Measurements from ENCODE around the gene PLPPR2. TPM values are rescaled to one million over a fixed set of nuclear protein-coding genes. Genes with fewer than 3 reads are reported as not detected.

Gene PLPPR2
- polyA plus RNA-seq, 3 donors, result 35.0 to 99.4 (median 45.5) TPM

DNA sequence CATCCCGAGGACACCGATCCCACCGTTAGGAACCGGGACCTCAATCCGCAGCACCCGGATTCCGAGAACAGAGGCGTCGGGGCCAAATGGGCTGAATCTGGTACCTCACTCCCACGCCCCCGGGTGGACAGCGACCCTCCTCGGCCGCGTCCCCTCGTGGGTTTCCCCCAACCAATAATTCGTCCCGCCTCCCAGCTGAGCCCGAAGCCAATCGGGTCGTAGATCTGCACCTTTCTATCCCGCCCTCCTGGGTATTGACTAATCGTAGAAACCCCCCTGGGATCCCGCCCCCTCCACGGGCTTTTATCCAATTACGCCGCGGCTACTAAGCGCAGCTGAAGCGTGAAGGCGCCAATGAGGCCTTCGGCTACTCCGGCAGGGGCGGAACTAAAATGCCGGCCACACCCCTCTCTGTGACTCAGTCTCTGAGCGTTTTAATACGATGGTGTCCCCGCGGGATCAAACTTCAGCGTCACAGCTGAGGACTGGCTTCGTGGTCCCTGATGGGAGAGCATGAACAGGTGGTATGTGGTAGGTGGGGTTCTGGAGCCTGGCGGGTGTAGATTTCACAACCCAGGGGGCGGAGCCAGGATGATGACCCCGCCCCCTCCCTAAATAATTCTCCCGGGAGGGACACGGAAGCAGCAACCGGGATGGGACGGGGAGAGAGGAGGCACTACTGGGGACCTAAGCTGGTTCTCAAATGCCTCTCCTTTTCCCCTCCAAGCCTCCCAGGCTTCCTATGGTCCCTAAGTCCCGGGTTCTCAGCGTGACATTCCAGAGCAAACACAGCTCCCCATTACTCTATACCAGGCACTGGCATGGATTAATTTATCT is 8.9 kb upstream of the PLPPR2 start, which contains the start of the genes CCDC159 and TMEM205:
TSS of gene CCDC159 (plus strand) at position 416 of the 837 bp plus-strand sequence. CDS start at position 504, 88 bp downstream.
TSS of gene TMEM205 (minus strand) at position 165 of the 837 bp plus-strand sequence. CDS start 649 bp downstream, outside the sequence.
- TF ChIP-seq, protein P1, sequence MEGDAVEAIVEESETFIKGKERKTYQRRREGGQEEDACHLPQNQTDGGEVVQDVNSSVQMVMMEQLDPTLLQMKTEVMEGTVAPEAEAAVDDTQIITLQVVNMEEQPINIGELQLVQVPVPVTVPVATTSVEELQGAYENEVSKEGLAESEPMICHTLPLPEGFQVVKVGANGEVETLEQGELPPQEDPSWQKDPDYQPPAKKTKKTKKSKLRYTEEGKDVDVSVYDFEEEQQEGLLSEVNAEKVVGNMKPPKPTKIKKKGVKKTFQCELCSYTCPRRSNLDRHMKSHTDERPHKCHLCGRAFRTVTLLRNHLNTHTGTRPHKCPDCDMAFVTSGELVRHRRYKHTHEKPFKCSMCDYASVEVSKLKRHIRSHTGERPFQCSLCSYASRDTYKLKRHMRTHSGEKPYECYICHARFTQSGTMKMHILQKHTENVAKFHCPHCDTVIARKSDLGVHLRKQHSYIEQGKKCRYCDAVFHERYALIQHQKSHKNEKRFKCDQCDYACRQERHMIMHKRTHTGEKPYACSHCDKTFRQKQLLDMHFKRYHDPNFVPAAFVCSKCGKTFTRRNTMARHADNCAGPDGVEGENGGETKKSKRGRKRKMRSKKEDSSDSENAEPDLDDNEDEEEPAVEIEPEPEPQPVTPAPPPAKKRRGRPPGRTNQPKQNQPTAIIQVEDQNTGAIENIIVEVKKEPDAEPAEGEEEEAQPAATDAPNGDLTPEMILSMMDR (IDR thresholded peaks at IDR 0.05), result no peak
- Mint-ChIP-seq H3K4me3 (peak within 1 kb of the TSS; percentile 92 to 97), H3K27ac (peak within 1 kb of the TSS; percentile 97 to 99 (median 98)), H3K4me1 (peaks cover 38% of the 10 kb centered on the region), H3K9me3 (peaks cover 9 to 12% (median 10%) of the 10 kb centered on the region in 7 donors), H3K27me3 (ENCODE audit: low read depth in 3 of 3) (peaks cover 0 to 2% (median 0%) of the 10 kb centered on the region in 3 donors), H3K36me3 (peaks cover 20 to 36% of the 10 kb centered on the region in 2 donors)
- intact Hi-C loops (cut with micrococcal nuclease), result loop anchor here (1.0 to 2.0 kb wide), 4 partner anchors 9 to 54 kb away; partner anchors contain the start of genes PLPPR2 (in 1 of the 2) and SWSAP1 (in 1 of the 2)
- 0% methylated on average over 35 of the region's 50 CpGs for WGBS (ENCODE audit: insufficient coverage)
- H3K9ac ChIP-seq (ENCODE audit: insufficient read depth, low read length, poor library complexity, severe bottlenecking), result peak within 1 kb of the TSS; percentile 91
- H3K9me3 ChIP-seq (replicated peaks in 1 of 2; ENCODE audit: control insufficient read depth in 1 of 2, insufficient read depth in 1 of 2, low read length in 2 of 2), result peaks cover 4 to 15% of the 10 kb centered on the region in 2 donors
- H2AFZ ChIP-seq (ENCODE audit: insufficient read depth, low read depth, low read length, poor library complexity, severe bottlenecking), result peak within 1 kb of the TSS; percentile 80
- peaks cover 50% of the 10 kb centered on the region for H3K79me2 ChIP-seq (ENCODE audit: insufficient read depth, low read length)
- no peaks in the 10 kb centered on the region for H4K20me1 ChIP-seq (ENCODE audit: insufficient read depth, low read length)
- peak within 1 kb of the TSS; percentile 80 to 91 (median 85) for H3K4me3 ChIP-seq (replicated peaks in 1 of 3; ENCODE audit: low read depth in 2 of 3, low read length in 3 of 3)
- H3K36me3 ChIP-seq (replicated peaks in 1 of 2; ENCODE audit: control insufficient read depth in 1 of 2, insufficient read depth in 2 of 2, low read length in 2 of 2), result peaks cover 2 to 27% of the 10 kb centered on the region in 2 donors
- peak within 1 kb of the TSS; percentile 82 for H3K4me2 ChIP-seq (replicated peaks; ENCODE audit: extremely low read depth, low read length, poor library complexity, severe bottlenecking)
- peaks cover 34 to 48% of the 10 kb centered on the region in 2 donors for H3K4me1 ChIP-seq (ENCODE audit: control insufficient read depth in 1 of 2, insufficient read depth in 2 of 2, low read length in 2 of 2)
- H3K27me3 ChIP-seq (ENCODE audit: control insufficient read depth in 2 of 2, insufficient read depth in 2 of 2, low read length in 2 of 2), result no peaks in the 10 kb centered on the region
- peak; percentile 98 to 100 (median 99) for DNase-seq
- H3K27ac ChIP-seq (ENCODE audit: low read depth in 1 of 2, low read length in 2 of 2), result peak within 1 kb of the TSS; percentile 91 to 98

DNA sequence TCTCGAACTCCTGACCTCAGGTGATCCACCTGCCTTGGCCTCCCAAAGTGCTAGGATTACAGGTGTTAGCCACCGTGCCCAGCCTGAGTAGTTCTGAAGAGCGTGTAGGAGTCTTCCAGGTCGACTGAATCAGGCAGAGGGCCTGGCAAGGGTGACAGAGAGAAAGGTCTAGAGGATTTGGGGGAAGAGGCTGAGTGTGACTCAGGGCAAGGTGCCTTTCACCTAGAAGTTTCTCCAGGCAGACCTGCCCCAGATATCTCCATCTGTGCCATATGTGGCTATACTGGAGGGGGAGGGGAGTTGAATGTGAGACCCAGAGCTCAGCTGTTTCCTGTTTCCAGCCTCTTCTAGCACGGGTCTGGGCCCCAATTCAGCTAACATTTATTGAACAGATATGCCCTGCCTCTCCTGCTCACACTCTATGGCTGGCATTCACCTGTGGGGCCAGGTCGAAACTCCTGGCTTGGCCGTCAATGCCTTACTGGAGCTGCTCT is 7.6 kb upstream of the PLPPR2 start:
- Histone ChIP-seq H3K27ac (ENCODE audit: low read depth in 1 of 2, low read length in 2 of 2) (peak overlapping the region in 1 of 2 donors; percentile 98), H3K4me1 (ENCODE audit: control insufficient read depth in 1 of 2, insufficient read depth in 2 of 2, low read length in 2 of 2) (peaks cover 34 to 46% of the 10 kb centered on the region in 2 donors), H3K4me3 (replicated peaks in 1 of 3; ENCODE audit: low read depth in 2 of 3, low read length in 3 of 3) (no peak overlapping the region), H2AFZ (ENCODE audit: insufficient read depth, low read depth, low read length, poor library complexity, severe bottlenecking) (no peak overlapping the region), H3K4me2 (replicated peaks; ENCODE audit: extremely low read depth, low read length, poor library complexity, severe bottlenecking) (no peak overlapping the region), H3K36me3 (replicated peaks in 1 of 2; ENCODE audit: control insufficient read depth in 1 of 2, insufficient read depth in 2 of 2, low read length in 2 of 2) (peaks cover 2 to 19% of the 10 kb centered on the region in 2 donors), H3K9me3 (replicated peaks in 1 of 2; ENCODE audit: control insufficient read depth in 1 of 2, insufficient read depth in 1 of 2, low read length in 2 of 2) (peaks cover 4 to 11% of the 10 kb centered on the region in 2 donors), H3K9ac (ENCODE audit: insufficient read depth, low read length, poor library complexity, severe bottlenecking) (no peak overlapping the region), H3K79me2 (ENCODE audit: insufficient read depth, low read length) (peaks cover 48% of the 10 kb centered on the region), H3K27me3 (ENCODE audit: control insufficient read depth in 2 of 2, insufficient read depth in 2 of 2, low read length in 2 of 2) (no peaks in the 10 kb centered on the region), H4K20me1 (ENCODE audit: insufficient read depth, low read length) (no peaks in the 10 kb centered on the region)
- Mint-ChIP-seq H3K4me3 (no peak overlapping the region), H3K4me1 (peaks cover 38% of the 10 kb centered on the region), H3K27me3 (ENCODE audit: low read depth in 3 of 3) (peaks cover 0 to 2% (median 0%) of the 10 kb centered on the region in 3 donors), H3K27ac (peak overlapping the region; percentile 60 to 99 (median 98)), H3K9me3 (peaks cover 9 to 12% (median 10%) of the 10 kb centered on the region in 7 donors), H3K36me3 (peaks cover 19 to 31% of the 10 kb centered on the region in 2 donors)
- 92% methylated on average over 5 of the region's 7 CpGs for WGBS (ENCODE audit: insufficient coverage)
- DNase-seq, result no peak
- intact Hi-C loops (cut with micrococcal nuclease), result loop anchor here (2.0 kb wide), 2 partner anchors 25 to 55 kb away; no protein-coding TSS in a partner anchor
- TF ChIP-seq, protein P1 (IDR thresholded peaks at IDR 0.05), result no peak
